HG03196 (cell line): ENCODE measurements around the gene PLEKHA1.

Experiments
- ATAC-seq: cut with Tn5 transposase; IDR thresholded peaks from one replicate; pipeline ENCODE4 v1.9.1; 2021; ENCODE audit not compliant: unreplicated experiment

Gene PLEKHA1

DNA sequence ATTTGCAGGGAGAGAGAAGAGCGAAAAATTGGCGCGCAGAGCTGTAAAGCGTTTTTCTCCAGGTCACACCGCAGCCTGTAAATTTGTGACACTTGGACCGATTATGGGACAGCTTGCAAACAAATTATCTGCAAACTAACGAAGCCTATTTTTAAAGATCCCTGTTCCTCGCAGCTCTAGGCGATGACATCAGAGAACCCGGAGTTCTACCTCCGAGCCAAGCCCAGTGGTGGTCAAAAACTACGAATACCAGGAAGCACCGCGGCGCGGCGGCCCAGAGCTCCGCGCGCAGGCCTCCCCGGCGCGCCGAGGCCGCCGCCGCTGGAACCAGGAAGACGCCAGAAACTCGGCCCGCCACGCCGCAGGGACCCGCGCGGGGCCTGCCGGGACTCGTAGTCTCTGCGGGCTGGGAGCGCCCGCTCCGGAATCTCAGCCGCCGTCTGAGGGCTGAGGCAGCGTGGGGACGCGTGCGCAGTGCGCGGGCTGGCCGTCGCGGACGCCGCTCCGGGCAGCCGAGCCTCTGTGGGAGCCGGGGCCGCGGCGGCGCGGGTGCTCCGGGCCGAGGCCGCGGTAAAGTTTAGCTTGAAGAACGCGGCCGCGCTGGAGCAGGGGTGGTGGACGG lies at the start of gene PLEKHA1:
TSS of gene PLEKHA1 (plus strand) at position 472 of the 622 bp plus-strand sequence. CDS start 18,493 bp downstream, outside the sequence.
- ATAC-seq, result peak; percentile 90

GRCh38 chr10:122325235-122325634 lies 49.3 kb upstream of the PLEKHA1 start:
- ATAC-seq, result no peak

GRCh38 chr10:122326385-122326784 lies 48.1 kb upstream of the PLEKHA1 start:
- ATAC-seq, result no peak

- ATAC-seq, result no peak
Observed at GRCh38 chr10:122326806-122327205, 47.7 kb upstream of the PLEKHA1 start.

DNA sequence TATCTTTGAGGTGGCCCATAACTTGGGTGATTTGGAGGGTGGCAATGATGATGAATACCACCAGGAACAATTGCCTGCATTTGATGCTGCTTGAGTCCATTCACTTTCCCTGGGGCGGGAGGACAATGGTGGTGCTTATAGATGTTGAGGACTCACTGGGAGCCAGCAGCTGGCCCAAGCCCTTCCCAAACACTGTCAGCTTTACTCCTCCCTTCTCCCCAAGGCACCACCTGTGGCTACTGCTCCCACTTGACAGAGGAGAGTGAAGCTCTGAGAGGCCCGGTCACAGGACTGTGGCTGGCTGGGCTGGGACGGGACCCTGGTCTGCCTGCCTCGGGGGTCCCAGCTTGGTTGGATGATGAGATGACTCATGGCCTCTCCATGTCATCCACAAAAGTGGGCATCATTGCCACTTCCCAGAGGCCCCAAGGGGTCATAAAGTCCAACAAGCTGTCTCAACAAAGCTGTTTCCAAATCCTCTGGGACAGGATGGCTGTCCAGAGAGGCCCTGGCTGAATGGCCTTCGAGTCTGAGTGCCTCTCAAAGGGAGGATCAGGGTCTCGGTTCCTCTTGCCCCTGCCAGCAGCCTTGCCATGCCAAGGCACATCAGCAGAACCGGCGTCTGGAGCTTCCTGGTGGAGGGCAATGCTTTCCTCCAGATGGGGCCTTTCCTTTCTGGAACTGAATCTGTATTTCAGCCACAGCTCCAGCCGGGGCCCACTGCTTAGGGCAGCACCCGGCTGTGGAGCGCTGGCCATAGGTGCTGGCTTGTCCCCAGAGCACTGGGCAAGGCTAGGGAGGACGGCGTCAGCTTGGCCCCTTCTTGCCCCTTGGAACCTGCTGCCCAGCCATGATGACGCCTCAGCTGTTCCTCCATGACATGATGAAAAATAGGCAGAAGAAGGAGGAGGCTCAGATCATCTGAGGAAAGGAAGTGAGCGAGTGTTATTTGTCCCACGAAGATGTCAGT lies 47.0 kb upstream of the PLEKHA1 start:
- no peak for ATAC-seq

GRCh38 chr10:122328676-122329075 lies 45.8 kb upstream of the PLEKHA1 start:
- no peak for ATAC-seq

DNA sequence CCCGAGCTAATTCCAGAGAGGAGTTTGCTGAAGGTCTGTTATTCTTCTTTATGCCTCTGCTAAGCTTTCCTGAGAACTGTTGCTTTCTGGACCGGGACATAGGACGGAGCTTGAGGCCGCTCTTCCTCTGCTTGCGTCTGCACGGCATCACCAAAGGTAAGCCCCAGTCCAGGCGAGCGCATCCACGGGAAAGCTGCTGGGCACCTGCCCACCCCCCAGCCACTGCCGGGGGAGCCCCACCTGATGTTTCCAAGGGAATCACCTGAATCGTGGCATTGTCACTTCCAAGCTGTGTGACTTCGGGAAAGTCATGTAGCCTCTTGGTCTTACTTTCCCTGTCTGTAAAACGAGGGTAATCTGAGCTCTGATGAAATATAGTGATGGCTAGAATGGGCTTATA lies 45.1 kb upstream of the PLEKHA1 start:
- ATAC-seq, result no peak

GRCh38 chr10:122331100-122331499 lies 43.4 kb upstream of the PLEKHA1 start:
- no peak for ATAC-seq

GRCh38 chr10:122331615-122332446 lies 42.7 kb upstream of the PLEKHA1 start:
- no peak for ATAC-seq

DNA sequence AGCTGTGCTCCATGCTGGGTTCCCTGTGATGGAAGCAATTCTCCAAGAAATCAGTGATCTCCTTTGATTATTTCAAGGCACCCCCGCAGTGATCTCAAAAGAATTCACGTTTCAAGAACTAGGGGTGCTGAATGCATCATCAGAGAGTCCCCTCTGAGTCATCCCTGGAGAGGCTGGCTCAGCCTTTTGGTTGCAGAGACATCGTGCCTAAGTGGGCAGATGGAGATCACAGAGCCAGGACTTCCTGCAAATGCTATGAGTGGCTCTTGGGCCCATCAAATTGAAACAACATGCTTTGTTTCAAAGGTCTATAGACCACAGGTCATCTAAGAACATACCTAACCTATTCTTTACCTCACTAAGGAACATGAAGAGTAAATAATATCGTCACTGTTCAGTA lies 41.5 kb upstream of the PLEKHA1 start:
- ATAC-seq, result peak; percentile 47

DNA sequence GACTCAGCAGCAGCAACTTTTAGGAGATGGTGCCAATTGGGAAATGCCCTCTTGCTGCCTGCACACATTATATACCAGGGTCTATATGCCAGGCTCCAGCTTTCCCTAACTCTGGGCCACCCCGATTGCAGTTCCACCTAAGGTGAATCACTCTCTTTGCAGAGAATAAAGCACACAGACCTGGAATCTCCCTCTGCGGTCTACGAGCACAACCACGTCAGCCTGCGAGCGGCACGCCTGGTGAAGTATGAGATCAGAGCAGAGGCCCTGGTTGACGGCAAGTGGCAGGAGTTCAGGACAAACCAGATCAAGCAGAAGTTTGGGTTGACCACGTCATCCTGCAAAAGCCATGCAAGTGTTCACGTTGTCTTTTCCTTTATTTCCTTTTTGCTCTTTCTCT lies 38.2 kb upstream of the PLEKHA1 start:
- ATAC-seq, result no peak

DNA sequence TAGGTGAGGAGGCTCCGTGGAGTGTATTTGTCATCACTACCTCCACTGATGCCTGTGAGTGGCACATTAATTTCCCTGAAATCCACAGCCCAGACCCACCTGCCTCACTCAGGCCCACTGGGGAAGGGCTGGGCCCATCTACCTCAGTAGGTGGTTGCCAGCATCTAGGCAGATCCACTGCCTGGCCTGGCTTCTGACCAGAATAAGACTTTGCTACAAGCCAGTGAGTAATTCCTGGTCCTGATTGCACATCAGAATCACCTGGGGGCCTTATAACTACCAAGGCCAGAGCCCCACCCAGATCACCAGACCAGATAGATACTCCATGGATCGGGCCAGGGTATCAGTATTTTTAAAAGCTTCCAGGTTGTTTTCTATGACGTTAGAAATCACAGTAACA lies 37.5 kb upstream of the PLEKHA1 start:
- ATAC-seq, result no peak

DNA sequence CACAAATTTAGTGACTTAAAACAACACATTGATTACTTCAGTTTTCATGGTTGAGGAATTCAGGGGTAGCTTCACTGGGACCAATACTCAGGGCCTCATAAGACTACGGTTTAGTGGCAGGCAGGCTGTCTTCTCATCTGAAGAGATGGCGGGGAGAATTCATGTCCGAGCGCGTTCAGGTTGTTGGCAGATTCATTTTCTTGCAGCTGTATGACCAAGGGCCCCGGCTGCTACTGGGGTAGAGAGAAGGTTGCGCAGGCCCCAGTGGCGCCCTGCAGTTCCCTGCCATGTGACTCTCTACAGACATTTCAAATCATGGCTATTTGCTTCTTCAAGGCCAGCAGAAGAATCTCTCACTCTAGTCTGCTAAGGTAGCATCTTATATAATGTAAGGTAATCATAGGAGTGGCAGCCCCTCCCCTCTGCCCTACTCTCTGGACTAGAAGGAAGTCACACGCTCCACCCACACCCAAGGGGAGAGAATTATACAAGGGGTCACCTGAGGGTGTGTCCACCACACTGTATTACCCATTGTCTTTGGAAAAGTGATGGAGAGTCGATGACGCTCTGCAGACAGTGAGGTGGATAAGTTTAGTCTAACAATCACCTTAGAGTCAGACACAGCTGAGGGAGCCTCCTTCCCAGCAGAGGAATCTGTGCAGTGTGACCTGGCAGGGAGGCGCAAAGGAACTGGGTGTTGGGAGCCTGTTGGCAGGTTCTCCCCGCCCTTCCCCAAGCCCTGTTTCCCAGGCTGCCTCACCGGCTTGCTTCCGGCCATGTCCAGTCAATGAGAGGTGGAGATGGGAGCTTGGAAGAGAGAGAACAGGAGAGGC lies 35.7 kb upstream of the PLEKHA1 start:
- no peak for ATAC-seq

- no peak for ATAC-seq
Observed at GRCh38 chr10:122341141-122341810, 33.2 kb upstream of the PLEKHA1 start.

DNA sequence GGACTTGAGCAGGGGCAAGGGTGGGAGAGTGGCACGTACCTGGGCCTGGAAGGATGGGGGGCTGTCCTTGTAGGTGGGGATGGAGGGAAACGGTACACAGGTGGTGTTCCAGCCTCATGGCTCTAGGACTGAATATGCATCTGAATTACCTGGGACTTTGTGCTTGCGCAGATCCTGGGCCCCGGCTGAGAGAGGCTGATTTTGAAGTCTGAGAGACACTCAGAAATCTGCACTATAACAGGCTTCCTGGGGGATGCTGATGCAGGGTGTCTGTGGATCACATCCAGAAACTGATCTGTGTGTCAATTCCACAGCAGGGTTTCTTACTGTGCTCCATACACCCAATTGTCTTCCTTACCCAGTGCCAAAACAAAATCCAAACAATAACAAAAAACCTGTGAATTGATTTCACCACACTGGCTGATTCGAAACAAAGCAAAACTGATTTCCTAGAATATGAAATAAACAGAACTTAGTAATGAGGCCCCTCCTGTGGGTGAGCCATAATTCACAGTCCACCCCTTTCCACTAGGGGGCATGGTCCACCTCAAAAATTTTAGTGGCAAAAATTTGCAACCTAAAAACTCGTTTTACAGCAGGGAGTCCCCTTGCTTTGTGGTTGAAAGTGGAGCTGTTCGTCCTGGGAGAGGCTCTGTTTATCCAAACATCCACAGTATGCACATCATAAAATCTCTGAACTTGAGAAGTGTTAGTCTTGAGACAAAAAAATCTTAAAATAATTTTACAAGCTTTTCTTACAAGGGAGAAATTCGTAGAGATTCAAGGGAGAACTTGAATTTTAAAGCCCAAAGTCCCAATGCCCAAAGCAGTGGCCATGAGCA lies 32.0 kb upstream of the PLEKHA1 start:
- ATAC-seq, result no peak

- ATAC-seq, result no peak
Observed at GRCh38 chr10:122343135-122343800, 31.2 kb upstream of the PLEKHA1 start.

DNA sequence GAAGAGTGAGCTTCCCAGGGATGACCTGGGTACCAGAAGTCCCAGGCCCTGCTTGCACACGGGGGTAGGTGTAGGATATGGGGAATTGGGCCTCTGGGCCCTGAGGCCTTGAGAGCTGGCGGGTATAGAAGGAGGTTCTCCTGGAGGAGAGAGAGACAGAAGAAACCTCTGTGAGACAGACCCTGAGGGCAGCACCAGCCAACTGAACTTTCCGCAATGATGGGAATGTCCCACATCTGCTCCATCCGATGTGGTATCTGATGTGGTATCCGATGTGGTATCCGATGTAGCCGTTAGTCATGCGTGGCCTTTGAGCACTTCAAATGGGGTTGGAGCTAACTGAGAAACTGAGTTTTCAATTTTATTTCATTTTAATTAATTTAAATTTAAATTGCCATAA lies 30.6 kb upstream of the PLEKHA1 start:
- no peak for ATAC-seq

DNA sequence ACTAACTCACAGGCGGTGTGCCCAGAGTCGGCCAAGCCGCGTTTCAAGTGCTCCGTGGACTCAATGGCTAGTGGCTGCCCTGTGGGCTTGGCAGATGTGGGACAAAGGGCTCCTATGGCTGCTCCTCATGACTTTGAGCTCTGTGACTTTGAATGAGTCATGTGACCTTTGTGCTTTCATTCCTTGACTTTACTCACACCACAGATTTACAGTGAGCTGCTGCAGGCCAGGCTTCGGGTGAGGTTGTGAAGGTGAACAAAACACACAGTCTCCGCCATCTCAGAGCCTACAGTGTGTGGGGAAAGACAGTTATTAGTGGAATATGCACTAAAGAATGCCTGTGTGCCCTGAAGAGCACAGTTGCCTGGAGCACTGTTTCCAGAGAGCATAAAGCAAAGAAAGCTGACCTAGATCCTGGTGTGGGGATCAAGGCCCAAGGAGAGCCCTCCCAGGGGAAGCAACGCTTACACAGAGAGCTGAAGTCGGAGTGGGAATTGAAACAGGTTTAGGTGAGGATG lies 29.7 kb upstream of the PLEKHA1 start:
- no peak for ATAC-seq
